SK-N-SH treated with all-trans-retinoic acid at 6 μM for 48 hours (cell line): ENCODE measurements around the gene CPXM2.

Experiments used
- ATAC-seq: fragments of 200-7000 bp; cut with Tn5 transposase; 3 replicates; pipeline ENCODE4 v1.9.1; 2020; ENCODE audit warnings: mild to moderate bottlenecking, moderate library complexity
- ARNTL ChIP-seq: fragments of 450-650 bp; formaldehyde crosslinking; IDR thresholded peaks from 2 replicates; pipeline ENCODE4 v1.5.0; 2020; ENCODE audit warnings: low read depth, mild to moderate bottlenecking, moderate library complexity, borderline replicate concordance
- BACH2 ChIP-seq: fragments of 250-450 bp; sonication (Bioruptor Pico); IDR thresholded peaks from 2 replicates; pipeline ENCODE4 v1.9.0; 2021; ENCODE audit warnings: mild to moderate bottlenecking, borderline replicate concordance
- CREB5 ChIP-seq: fragments of 250-450 bp; sonication (Bioruptor Pico); IDR thresholded peaks from 2 replicates; pipeline ENCODE4 v1.5.1; 2020; ENCODE audit warnings: low read depth, mild to moderate bottlenecking, moderate library complexity
- CSDC2 ChIP-seq: fragments of 250-450 bp; sonication (Bioruptor Pico); IDR thresholded peaks from 2 replicates; pipeline ENCODE4 v1.5.0; 2020; ENCODE audit warnings: mild to moderate bottlenecking, moderate library complexity
- ESRRG ChIP-seq: fragments of 250-450 bp; sonication (Bioruptor Pico); IDR thresholded peaks from 2 replicates; pipeline ENCODE4 v1.6.1; 2021; ENCODE audit warnings: mild to moderate bottlenecking
- GLIS3 ChIP-seq: fragments of 250-450 bp; sonication (Bioruptor Pico); IDR thresholded peaks from 2 replicates; pipeline ENCODE4 v1.5.0; 2020; ENCODE audit warnings: mild to moderate bottlenecking, moderate library complexity
- OSR1 ChIP-seq: fragments of 250-450 bp; sonication (Bioruptor Pico); IDR thresholded peaks from 2 replicates; pipeline ENCODE4 v1.8.0; 2022; ENCODE audit warnings: moderate library complexity, mild to moderate bottlenecking, inconsistent platforms
- PATZ1 ChIP-seq: fragments of 250-450 bp; sonication (Bioruptor Pico); IDR thresholded peaks from 2 replicates; pipeline ENCODE4 v1.8.0; 2020; ENCODE audit warnings: mild to moderate bottlenecking, moderate library complexity, borderline replicate concordance
- POU6F1 ChIP-seq: fragments of 250-450 bp; sonication (Bioruptor Pico); IDR thresholded peaks from 2 replicates; pipeline ENCODE4 v1.8.0; 2021; ENCODE audit warnings: low read depth, mild to moderate bottlenecking, moderate library complexity, borderline replicate concordance
- PPARA ChIP-seq: fragments of 250-450 bp; sonication (Bioruptor Pico); IDR thresholded peaks from 2 replicates; pipeline ENCODE4 v1.5.0; 2020; ENCODE audit warnings: mild to moderate bottlenecking, borderline replicate concordance
- RARB ChIP-seq: fragments of 250-450 bp; sonication (Bioruptor Pico); IDR thresholded peaks from 2 replicates; pipeline ENCODE4 v1.8.0; 2021; ENCODE audit warnings: mild to moderate bottlenecking, moderate library complexity
- SNAI2 ChIP-seq: fragments of 250-450 bp; sonication (Bioruptor Pico); IDR thresholded peaks from 2 replicates; pipeline ENCODE4 v1.5.0; 2020; ENCODE audit warnings: mild to moderate bottlenecking, moderate library complexity
- TCF4 ChIP-seq: fragments of 250-450 bp; sonication (Bioruptor Pico); IDR thresholded peaks from 2 replicates; pipeline ENCODE4 v1.8.0; 2021; ENCODE audit warnings: mild to moderate bottlenecking, moderate library complexity, borderline replicate concordance
- TOX ChIP-seq: fragments of 250-450 bp; sonication (Bioruptor Pico); IDR thresholded peaks from 2 replicates; pipeline ENCODE4 v1.8.0; 2021; ENCODE audit warnings: mild to moderate bottlenecking, moderate library complexity, borderline replicate concordance
- TSHZ2 ChIP-seq: fragments of 250-450 bp; sonication (Bioruptor Pico); IDR thresholded peaks from 2 replicates; pipeline ENCODE4 v1.5.0; 2020; ENCODE audit warnings: mild to moderate bottlenecking, moderate library complexity
- ZC3H10 ChIP-seq: fragments of 250-450 bp; sonication (Bioruptor Pico); IDR thresholded peaks from 2 replicates; pipeline ENCODE4 v1.5.1; 2021; ENCODE audit warnings: mild to moderate bottlenecking, moderate library complexity
- ZNF565 ChIP-seq: fragments of 450-650 bp; formaldehyde crosslinking; conservative IDR thresholded peaks from 2 replicates; pipeline ENCODE4 v1.5.0; 2020; ENCODE audit warnings: low read depth, mild to moderate bottlenecking, moderate library complexity
- ZNF70 ChIP-seq: fragments of 450-650 bp; formaldehyde crosslinking; IDR thresholded peaks from 2 replicates; pipeline ENCODE4 v1.5.0; 2020; ENCODE audit warnings: mild to moderate bottlenecking, moderate library complexity
- ZNF8 ChIP-seq: fragments of 450-650 bp; formaldehyde crosslinking; IDR thresholded peaks from 2 replicates; pipeline ENCODE4 v1.5.0; 2020; ENCODE audit warnings: mild to moderate bottlenecking, moderate library complexity

Gene CPXM2

GRCh38 chr10:123852411-123852951 is 39.1 kb downstream of the CPXM2 start:
- no peak for ATAC-seq
- TF ChIP-seq GLIS3 (no peak), PPARA (CRISPR knock-in tag) (no peak), TSHZ2 (no peak), ZC3H10 (no peak), CSDC2 (CRISPR knock-in tag) (no peak), PATZ1 (CRISPR knock-in tag) (no peak), ZNF8 (no peak), ARNTL (CRISPR knock-in tag) (no peak)
- TF ChIP-seq, all 23 proteins: peak for 0

GRCh38 chr10:123848564-123849457 is 42.8 kb downstream of the CPXM2 start:
- ATAC-seq = no peak
- no peak for TF ChIP-seq ESRRG (CRISPR knock-in tag)
- TF ChIP-seq OSR1 (CRISPR knock-in tag) = no peak
- no peak for TF ChIP-seq ZC3H10
- no peak for TF ChIP-seq PATZ1 (CRISPR knock-in tag)
- TF ChIP-seq TOX = no peak
- TF ChIP-seq SNAI2 (CRISPR knock-in tag) = no peak

- TF ChIP-seq ARNTL (CRISPR knock-in tag) = no peak
- TF ChIP-seq CSDC2 (CRISPR knock-in tag) = no peak
- peak; percentile 29; the same call in 1 of the 2 replicates for TF ChIP-seq TCF4 (CRISPR knock-in tag)
- no peak for TF ChIP-seq ESRRG (CRISPR knock-in tag)
- TF ChIP-seq GLIS3 = no peak
- no peak for TF ChIP-seq SNAI2 (CRISPR knock-in tag)
- no peak for ATAC-seq
Measured at GRCh38 chr10:123847686-123848432, 43.7 kb downstream of the CPXM2 start.

GRCh38 chr10:123843835-123844234 is 47.8 kb downstream of the CPXM2 start:
- TF ChIP-seq ESRRG (CRISPR knock-in tag) (no peak), POU6F1 (CRISPR knock-in tag) (no peak), SNAI2 (CRISPR knock-in tag) (no peak), PPARA (CRISPR knock-in tag) (no peak), ZNF565 (CRISPR knock-in tag) (no peak), ARNTL (CRISPR knock-in tag) (no peak), BACH2 (CRISPR knock-in tag) (no peak), CREB5 (CRISPR knock-in tag) (no peak), TCF4 (CRISPR knock-in tag) (no peak), GLIS3 (no peak), ZNF70 (CRISPR knock-in tag) (no peak), RARB (no peak)
- ATAC-seq = no peak
